NCI-H460 (cell line): Measurements from ENCODE around the gene TSPAN18. TPM values are rescaled to one million over a fixed set of nuclear protein-coding genes. Genes with fewer than 3 reads are reported as not detected.

Source experiments
- DNase-seq: peaks from one replicate; pipeline ENCODE4 v3.0.0-alpha.2; 2016; ENCODE audit warnings: low read depth; ENCODE audit errors: extremely low read depth
- total RNA-seq: library from RNA; depleted of rRNA; stranded (reverse); fragments of >200 nt; shearing (Covaris generic); gene quantifications from 2 replicates; pipeline ENCODE4 v1.2.3, GENCODE V29; 2014

TSPAN18 gene
- total RNA-seq, 1 experiment from 2014 or later, result not detected

- no peak for DNase-seq
Observed at GRCh38 chr11:44815917-44816456, 89.2 kb downstream of the TSPAN18 start.

DNA sequence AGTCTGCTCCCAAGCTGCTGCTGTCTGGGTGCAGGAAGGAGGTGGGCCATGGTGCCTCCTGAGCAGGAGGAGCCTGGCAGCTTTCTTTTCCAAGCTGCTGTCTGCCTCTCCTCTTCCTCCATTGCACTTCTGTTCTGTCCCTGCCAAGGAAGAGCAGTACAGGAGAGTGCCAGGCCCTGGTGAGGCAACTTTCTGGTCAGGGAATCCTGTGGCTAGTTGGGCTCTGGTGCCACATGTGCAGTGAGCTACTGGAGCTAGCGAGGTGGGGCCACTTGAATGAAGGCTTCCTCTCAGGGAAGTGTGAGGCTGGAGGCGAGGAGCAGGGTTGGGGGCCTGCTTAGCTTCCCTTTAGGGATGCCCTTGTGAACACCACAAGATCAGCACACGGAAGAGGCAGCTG, 90.0 kb downstream of the TSPAN18 start:
- DNase-seq, result no peak

- DNase-seq, result no peak
Observed at GRCh38 chr11:44817207-44817949, 90.6 kb downstream of the TSPAN18 start.

DNA sequence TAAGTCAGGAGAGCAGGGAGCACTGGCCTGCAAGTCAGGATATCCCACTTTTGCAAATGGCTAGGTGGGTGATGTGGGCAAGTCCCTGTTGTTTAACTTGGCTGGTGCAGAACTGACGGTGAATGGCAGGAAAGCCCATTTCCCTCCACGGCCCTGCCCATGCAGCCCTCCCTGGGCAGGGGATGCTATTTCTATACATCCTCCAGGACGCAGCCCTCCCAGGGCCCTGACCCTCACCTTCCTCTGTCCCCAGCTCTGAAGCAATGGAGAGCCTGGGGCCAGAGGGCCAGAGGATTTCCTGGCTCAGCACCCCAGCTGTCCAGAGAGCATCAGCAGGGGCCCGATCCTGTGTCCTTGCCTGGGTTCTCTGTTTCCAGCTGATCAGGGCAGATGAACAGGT, 91.3 kb downstream of the TSPAN18 start:
- DNase-seq, result no peak

- DNase-seq, result no peak
Observed at GRCh38 chr11:44819346-44819745, 92.6 kb downstream of the TSPAN18 start.

DNA sequence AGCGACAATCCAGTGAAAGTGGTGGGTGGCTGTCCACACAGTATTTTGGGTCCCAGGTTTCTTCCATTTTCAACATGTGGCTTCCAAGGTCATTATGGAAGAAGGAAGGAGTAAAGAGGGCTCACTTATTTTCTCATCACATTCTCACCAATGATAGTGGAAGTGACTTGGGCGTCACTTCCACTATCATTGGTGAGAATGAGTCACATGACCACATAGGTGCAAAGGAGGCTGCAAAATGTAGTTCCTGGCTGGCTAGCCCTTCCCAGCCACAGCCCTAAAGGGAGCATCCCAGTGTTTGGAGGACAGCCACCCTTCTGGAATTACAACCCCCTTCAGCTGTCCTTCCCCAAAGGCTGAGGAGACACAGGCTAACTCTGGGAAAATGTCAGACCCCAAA, 95.6 kb downstream of the TSPAN18 start:
- no peak for DNase-seq

- DNase-seq, result no peak
Observed at GRCh38 chr11:44823006-44823405, 96.2 kb downstream of the TSPAN18 start.

DNA sequence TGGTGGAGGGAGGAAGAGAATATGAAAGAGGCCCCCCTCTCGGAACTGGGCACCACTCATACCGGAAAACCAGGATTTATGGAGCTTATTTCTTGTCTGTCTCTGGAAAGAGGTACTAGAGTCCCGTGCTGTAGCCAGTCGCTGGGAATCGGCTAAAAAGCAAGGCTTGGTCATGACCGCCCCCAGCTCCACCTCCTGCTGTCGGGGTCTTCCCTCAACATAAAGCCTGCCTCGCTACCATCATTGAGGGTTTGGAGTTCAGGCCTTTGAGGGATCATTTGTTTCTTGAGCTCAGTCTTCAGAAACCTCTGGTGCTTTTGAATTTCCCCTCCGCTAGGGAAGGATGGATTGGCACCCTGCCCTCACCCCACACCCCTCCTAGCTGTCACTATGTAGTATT, 97.1 kb downstream of the TSPAN18 start:
- DNase-seq, result no peak

GRCh38 chr11:44824300-44824704, 97.5 kb downstream of the TSPAN18 start:
- DNase-seq, result no peak

DNA sequence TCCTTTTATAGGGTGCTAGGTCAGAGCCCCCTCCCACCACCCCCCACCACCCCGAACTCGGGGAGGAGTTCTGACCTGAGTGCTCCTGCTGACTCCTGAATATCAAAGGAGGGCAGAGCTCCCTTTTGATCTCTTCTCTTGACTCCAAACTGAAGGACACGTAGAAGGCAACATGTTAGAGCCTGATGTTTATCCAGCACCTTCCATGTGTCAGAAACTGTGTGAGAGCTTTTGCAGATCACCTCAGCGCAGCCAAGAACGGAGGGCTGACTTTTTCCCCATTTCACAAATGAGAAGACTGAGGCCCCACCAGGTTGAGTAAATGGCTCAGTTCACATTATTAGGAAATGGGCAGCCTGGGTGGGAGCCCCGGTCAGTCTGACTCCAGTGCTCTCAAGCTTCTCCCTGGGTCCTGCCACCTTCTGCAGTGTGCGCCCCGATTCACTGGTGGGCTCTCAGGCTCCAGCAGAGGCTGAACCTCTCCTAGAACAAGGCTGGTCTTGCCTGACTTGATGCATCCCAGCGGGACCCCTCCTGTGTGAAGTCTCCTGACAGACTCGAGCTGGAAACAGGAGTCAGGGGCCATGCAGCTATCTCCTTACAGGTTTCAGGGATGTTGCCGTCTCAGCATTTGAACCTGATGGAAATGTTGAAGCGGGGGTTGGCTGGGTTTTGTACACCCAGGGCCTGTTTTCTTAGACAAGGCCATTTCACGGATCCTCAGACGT, 98.5 kb downstream of the TSPAN18 start:
- no peak for DNase-seq

DNA sequence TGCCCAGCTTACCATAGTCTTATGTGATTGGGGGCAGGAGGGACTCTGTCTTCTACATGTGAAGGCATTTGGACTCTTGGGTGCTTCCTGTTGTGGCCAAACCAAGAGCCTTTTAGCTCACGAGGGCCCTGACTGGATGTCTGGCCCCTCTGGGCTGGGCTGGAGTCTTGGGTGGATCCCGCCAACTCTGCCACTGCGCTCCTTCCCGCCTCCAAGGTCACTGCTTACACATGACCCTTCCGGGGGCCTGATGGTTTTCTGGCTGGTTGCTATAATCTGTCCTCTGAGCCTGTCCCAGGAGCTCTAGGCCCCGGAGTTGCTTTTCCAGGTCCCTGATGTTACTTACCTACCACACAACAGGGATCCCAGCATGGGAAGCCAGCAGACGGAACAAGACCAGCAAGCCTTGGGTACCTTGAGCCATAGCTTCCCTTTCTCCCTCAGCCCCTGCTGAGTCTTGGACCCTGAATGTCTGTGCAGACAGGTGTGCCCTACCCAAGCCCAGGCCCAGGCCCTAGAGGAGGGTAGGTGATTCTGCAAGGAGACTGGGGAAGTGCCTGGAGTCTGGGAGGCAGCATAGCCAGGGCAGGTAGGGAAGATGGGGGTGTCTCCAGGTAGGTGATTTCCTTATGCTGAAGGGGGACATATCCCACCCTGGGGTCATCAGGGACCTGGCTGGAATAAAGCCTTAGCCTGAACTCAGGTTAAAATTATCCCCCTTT, 100.3 kb downstream of the TSPAN18 start:
- no peak for DNase-seq

GRCh38 chr11:44828296-44828695, 101.5 kb downstream of the TSPAN18 start:
- DNase-seq, result no peak

GRCh38 chr11:44829838-44830237, 103.1 kb downstream of the TSPAN18 start:
- no peak for DNase-seq

DNA sequence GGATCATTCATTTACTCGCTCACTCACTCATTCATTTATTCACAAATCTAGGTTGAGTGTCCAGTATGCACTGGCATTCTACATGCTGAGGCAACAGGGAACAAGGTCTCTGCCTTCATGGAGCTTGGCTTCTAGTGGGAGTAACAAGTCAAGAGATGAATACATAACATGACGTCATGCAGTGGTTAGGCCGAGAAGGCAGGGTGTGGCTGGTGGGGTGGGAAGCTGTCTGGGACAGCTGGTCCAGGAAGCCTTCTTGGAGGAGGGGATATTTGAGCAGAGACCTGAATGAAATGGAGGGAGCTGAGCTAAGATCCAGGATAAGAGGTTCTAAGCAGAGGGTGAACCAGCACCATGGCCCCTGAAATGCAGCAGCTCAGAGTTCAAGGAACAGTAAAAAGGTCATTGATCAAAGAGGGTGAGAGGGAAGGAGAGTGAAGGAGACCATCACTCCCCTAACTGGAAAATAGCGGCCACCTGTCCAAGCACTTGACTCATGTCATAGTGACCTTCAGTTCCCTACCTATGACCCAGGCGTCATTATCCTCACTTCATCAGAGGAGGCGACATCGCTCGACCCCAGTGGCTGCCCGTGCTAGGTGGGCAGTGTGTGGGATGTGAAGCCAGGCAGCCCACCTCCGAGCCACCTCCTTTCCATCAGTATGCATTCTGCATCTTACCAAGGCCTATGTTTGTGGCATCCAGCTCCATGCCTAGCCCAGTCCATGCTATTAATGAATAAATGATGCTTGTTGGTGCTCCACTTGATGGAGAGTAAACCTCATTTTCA, 105.0 kb downstream of the TSPAN18 start:
- DNase-seq, result no peak

GRCh38 chr11:44832452-44832851, 105.7 kb downstream of the TSPAN18 start:
- DNase-seq, result no peak

DNA sequence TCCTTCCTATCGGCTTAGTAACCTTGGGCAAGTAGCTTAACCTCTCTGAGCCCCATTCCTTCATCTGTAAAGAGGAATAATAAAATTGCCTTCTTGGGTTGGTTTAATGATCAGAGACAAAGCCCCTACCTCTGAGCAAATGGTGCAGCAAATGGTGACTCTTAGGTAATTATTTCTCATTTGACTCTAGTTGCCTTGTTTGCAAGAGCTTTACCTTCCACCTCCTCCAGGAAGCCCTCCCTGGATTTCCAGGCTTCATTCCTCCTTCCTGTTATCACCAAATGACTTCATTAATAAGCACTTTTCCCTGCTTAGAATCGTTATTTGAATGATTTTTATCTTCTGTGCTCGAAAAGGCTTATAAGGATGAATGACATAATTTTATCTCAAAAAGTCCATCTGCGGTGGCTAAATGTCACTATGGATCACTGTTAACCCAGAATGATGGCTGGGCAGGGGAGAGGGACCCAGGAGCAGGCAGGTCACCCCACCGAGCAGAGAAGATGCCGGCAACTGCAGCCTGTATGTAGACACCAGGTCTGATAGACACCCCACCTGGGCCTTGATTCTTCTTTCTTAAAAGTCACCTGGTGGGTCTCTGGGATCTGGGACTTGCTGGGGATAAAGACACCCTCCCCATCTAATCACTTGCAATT, 106.6 kb downstream of the TSPAN18 start:
- no peak for DNase-seq

GRCh38 chr11:44833877-44834452, 107.2 kb downstream of the TSPAN18 start:
- DNase-seq, result no peak

GRCh38 chr11:44834846-44835245, 108.1 kb downstream of the TSPAN18 start:
- no peak for DNase-seq

GRCh38 chr11:44835296-44835695, 108.5 kb downstream of the TSPAN18 start:
- DNase-seq, result no peak

- no peak for DNase-seq
Observed at GRCh38 chr11:44835938-44836337, 109.2 kb downstream of the TSPAN18 start.
